ENCODE data around the gene HRH1.

The HRH1 gene

GRCh38 chr3:11224010-11224409, 69.7 kb downstream of the HRH1 start:
- H3K4me3 ChIP-seq (ENCODE audit: low read depth, low read length), result no peak overlapping the region
- no peaks in the 10 kb centered on the region for H3K27me3 ChIP-seq (ENCODE audit: control insufficient read depth, insufficient read depth, low read length)
- H3K79me2 ChIP-seq, result no peaks in the 10 kb centered on the region
- no peak overlapping the region for H2AFZ ChIP-seq
- H3K4me2 ChIP-seq (ENCODE audit: low read length), result no peak overlapping the region
- no peak overlapping the region for H3K27ac ChIP-seq
- H3K9me3 ChIP-seq (ENCODE audit: control insufficient read depth, low read length), result no peaks in the 10 kb centered on the region
- H3K36me3 ChIP-seq (ENCODE audit: control insufficient read depth, insufficient read depth, low read length), result no peaks in the 10 kb centered on the region
- no peaks in the 10 kb centered on the region for H3K4me1 ChIP-seq
- no peak overlapping the region for H3K9ac ChIP-seq
- no peak for TF ChIP-seq CTCF (IDR thresholded peaks at IDR 0.05)

GRCh38 chr3:11224870-11225229, 70.6 kb downstream of the HRH1 start:
- no peak overlapping the region for H3K4me2 ChIP-seq (ENCODE audit: low read length)
- H3K27me3 ChIP-seq (ENCODE audit: control insufficient read depth, insufficient read depth, low read length), result no peaks in the 10 kb centered on the region
- TF ChIP-seq CTCF (IDR thresholded peaks at IDR 0.05), result no peak
- H2AFZ ChIP-seq, result no peak overlapping the region
- peak overlapping the region; percentile 72 for H3K27ac ChIP-seq
- no peaks in the 10 kb centered on the region for H3K4me1 ChIP-seq
- no peaks in the 10 kb centered on the region for H3K36me3 ChIP-seq (ENCODE audit: control insufficient read depth, insufficient read depth, low read length)
- no peaks in the 10 kb centered on the region for H3K9me3 ChIP-seq (ENCODE audit: control insufficient read depth, low read length)
- H3K4me3 ChIP-seq (ENCODE audit: low read depth, low read length), result no peak overlapping the region
- H3K79me2 ChIP-seq, result no peaks in the 10 kb centered on the region
- H3K9ac ChIP-seq, result no peak overlapping the region

GRCh38 chr3:11226042-11226370, 71.7 kb downstream of the HRH1 start:
- Histone ChIP-seq H3K9me3 (ENCODE audit: control insufficient read depth, low read length) (no peaks in the 10 kb centered on the region), H3K79me2 (no peaks in the 10 kb centered on the region), H3K27me3 (ENCODE audit: control insufficient read depth, insufficient read depth, low read length) (no peaks in the 10 kb centered on the region), H3K4me2 (ENCODE audit: low read length) (no peak overlapping the region), H3K36me3 (ENCODE audit: control insufficient read depth, insufficient read depth, low read length) (no peaks in the 10 kb centered on the region), H3K4me3 (ENCODE audit: low read depth, low read length) (no peak overlapping the region), H3K4me1 (no peaks in the 10 kb centered on the region), H3K9ac (no peak overlapping the region), H3K27ac (peak overlapping the region; percentile 72), H2AFZ (no peak overlapping the region)
- TF ChIP-seq CTCF (IDR thresholded peaks at IDR 0.05), result no peak

GRCh38 chr3:11228041-11228440, 73.7 kb downstream of the HRH1 start:
- Histone ChIP-seq H3K4me2 (ENCODE audit: low read length) (no peak overlapping the region), H3K4me3 (ENCODE audit: low read depth, low read length) (no peak overlapping the region), H3K9ac (no peak overlapping the region), H3K9me3 (ENCODE audit: control insufficient read depth, low read length) (no peaks in the 10 kb centered on the region), H2AFZ (no peak overlapping the region), H3K4me1 (no peaks in the 10 kb centered on the region), H3K36me3 (ENCODE audit: control insufficient read depth, insufficient read depth, low read length) (no peaks in the 10 kb centered on the region), H3K79me2 (no peaks in the 10 kb centered on the region), H3K27ac (no peak overlapping the region), H3K27me3 (ENCODE audit: control insufficient read depth, insufficient read depth, low read length) (no peaks in the 10 kb centered on the region)
- TF ChIP-seq CTCF (IDR thresholded peaks at IDR 0.05), result no peak

- H3K4me1 ChIP-seq, result no peaks in the 10 kb centered on the region
- H3K36me3 ChIP-seq (ENCODE audit: control insufficient read depth, insufficient read depth, low read length), result no peaks in the 10 kb centered on the region
- H3K27ac ChIP-seq, result no peak overlapping the region
- H3K4me2 ChIP-seq (ENCODE audit: low read length), result no peak overlapping the region
- no peaks in the 10 kb centered on the region for H3K9me3 ChIP-seq (ENCODE audit: control insufficient read depth, low read length)
- H3K27me3 ChIP-seq (ENCODE audit: control insufficient read depth, insufficient read depth, low read length), result no peaks in the 10 kb centered on the region
- H3K9ac ChIP-seq, result no peak overlapping the region
- no peak for TF ChIP-seq CTCF (IDR thresholded peaks at IDR 0.05)
- no peak overlapping the region for H3K4me3 ChIP-seq (ENCODE audit: low read depth, low read length)
- no peak overlapping the region for H2AFZ ChIP-seq
- H3K79me2 ChIP-seq, result no peaks in the 10 kb centered on the region
Measured at GRCh38 chr3:11230125-11230524, 75.8 kb downstream of the HRH1 start.

All from parathyroid adenoma (tissue), 2 donors.